Neural progenitor cell (in vitro differentiated cells): ENCODE results near the gene SRCIN1.

ENCODE experiments used
- EZH2 ChIP-seq: fragments of 200-600 bp; sonication (generic); IDR thresholded peaks from 2 replicates; pipeline ENCODE4 v1.6.1; 2017; ENCODE audit warnings: antibody characterized with exemption, mild to moderate bottlenecking, moderate library complexity
- EZH2phosphoT487 ChIP-seq: fragments of 200-600 bp; sonication (generic); IDR thresholded peaks from 2 replicates; pipeline ENCODE4 v1.6.1; 2017; ENCODE audit warnings: antibody characterized with exemption

DNA sequence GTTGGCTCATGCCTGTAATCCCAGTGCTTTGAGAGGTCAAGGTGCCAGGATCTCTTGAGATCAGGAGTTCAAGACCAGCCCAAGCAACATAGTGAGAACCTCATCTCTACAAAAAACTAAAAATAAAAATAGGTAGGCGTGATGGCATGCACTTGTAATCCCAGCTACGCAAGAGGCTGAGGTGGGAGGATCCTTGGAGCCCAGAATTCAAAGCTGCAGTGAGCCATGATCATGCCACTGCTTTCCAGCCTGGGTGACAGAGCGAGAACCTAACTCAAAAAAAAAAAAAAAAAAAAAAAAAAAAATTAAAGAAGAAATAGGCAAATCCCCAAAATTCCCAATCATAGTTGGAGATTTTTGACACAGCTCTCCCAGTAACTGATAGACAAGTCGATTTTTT, 32.2 kb upstream of the SRCIN1 start:
- TF ChIP-seq EZH2phosphoT487, result no peak
- TF ChIP-seq EZH2, result no peak
